ENCODE results near the gene PTPRE. TPM values are rescaled to one million over a fixed set of nuclear protein-coding genes. Genes with fewer than 3 reads are reported as not detected.
A peak's percentile ranks its signal among the peaks of the same experiment; 100 is the strongest.

The PTPRE gene
- total RNA-seq, 3 donors from 2014 or later (not counting 1 experiment from before 2014, with no cell fraction given): 274 to 280 (median 275) TPM

GRCh38 chr10:128086003-128086863, 179.3 kb downstream of the PTPRE start:
- Mint-ChIP-seq H3K27me3 (ENCODE audit: low read depth in 2 of 2) (no peaks in the 10 kb centered on the region), H3K27ac (peak overlapping the region; percentile 48 to 64)
- ATAC-seq: no peak

GRCh38 chr10:128087146-128087883, 180.4 kb downstream of the PTPRE start:
- H3K4me3 Mint-ChIP-seq: no peak overlapping the region
- no peaks in the 10 kb centered on the region for H3K27me3 ChIP-seq (ENCODE audit: control insufficient read depth, insufficient read depth, low read length)
- H3K4me3 ChIP-seq (ENCODE audit: low read length): no peak overlapping the region
- ATAC-seq (no peak), DNase-seq (peak in 1 of 2 donors; percentile 43)
- no peaks in the 10 kb centered on the region for H3K9me3 Mint-ChIP-seq
- TF ChIP-seq CTCF (IDR thresholded peaks at IDR 0.05): no peak
- H3K36me3 Mint-ChIP-seq: peaks cover 7% of the 10 kb centered on the region
- H3K36me3 ChIP-seq (ENCODE audit: control insufficient read depth, insufficient read depth, low read length): peaks cover 25% of the 10 kb centered on the region
- peaks cover 0 to 11% of the 10 kb centered on the region in 2 donors for H3K4me1 Mint-ChIP-seq
- H3K27ac ChIP-seq (ENCODE audit: low read length): no peak overlapping the region
- H3K9me3 ChIP-seq (ENCODE audit: control insufficient read depth, insufficient read depth, low read length): no peaks in the 10 kb centered on the region
- intact Hi-C loops (cut with micrococcal nuclease): no loop called here
- 78% methylated on average over 5 of the region's 7 CpGs for WGBS (ENCODE audit: insufficient coverage)
- no peaks in the 10 kb centered on the region for H3K27me3 Mint-ChIP-seq (ENCODE audit: low read depth in 2 of 2)
- no peaks in the 10 kb centered on the region for H3K4me1 ChIP-seq (ENCODE audit: control insufficient read depth, insufficient read depth, low read length)
- H3K27ac Mint-ChIP-seq: peak overlapping the region; percentile 21 to 48

More at GRCh38 chr10:128086003-128086863, 179.3 kb downstream of the PTPRE start:
- Histone ChIP-seq H3K9me3 (ENCODE audit: control insufficient read depth, insufficient read depth, low read length) (no peaks in the 10 kb centered on the region), H3K4me1 (ENCODE audit: control insufficient read depth, insufficient read depth, low read length) (no peaks in the 10 kb centered on the region), H3K36me3 (ENCODE audit: control insufficient read depth, insufficient read depth, low read length) (peaks cover 33% of the 10 kb centered on the region), H3K27me3 (ENCODE audit: control insufficient read depth, insufficient read depth, low read length) (no peaks in the 10 kb centered on the region), H3K27ac (ENCODE audit: low read length) (peak overlapping the region; percentile 14), H3K4me3 (ENCODE audit: low read length) (no peak overlapping the region)
- no peak for TF ChIP-seq CTCF (IDR thresholded peaks at IDR 0.05)
- Mint-ChIP-seq H3K9me3 (no peaks in the 10 kb centered on the region), H3K36me3 (peaks cover 7% of the 10 kb centered on the region), H3K4me1 (peaks cover 0 to 11% of the 10 kb centered on the region in 2 donors), H3K4me3 (no peak overlapping the region)
- intact Hi-C loops (cut with micrococcal nuclease): no loop called here
- no peak for DNase-seq
- 78% methylated on average over 10 of the region's 10 CpGs for WGBS (ENCODE audit: insufficient coverage)

- peaks cover 0 to 11% of the 10 kb centered on the region in 2 donors for H3K4me1 Mint-ChIP-seq
- no peak for TF ChIP-seq CTCF (IDR thresholded peaks at IDR 0.05)
Measured at GRCh38 chr10:128087884-128088709, 181.2 kb downstream of the PTPRE start.

More at GRCh38 chr10:128087884-128088709, 181.2 kb downstream of the PTPRE start:
- no peak overlapping the region for H3K4me3 ChIP-seq (ENCODE audit: low read length)
- peaks cover 18% of the 10 kb centered on the region for H3K36me3 ChIP-seq (ENCODE audit: control insufficient read depth, insufficient read depth, low read length)
- peaks cover 6% of the 10 kb centered on the region for H3K36me3 Mint-ChIP-seq
- 76% methylated on average over 11 of the region's 12 CpGs for WGBS (ENCODE audit: insufficient coverage)
- no peak overlapping the region for H3K4me3 Mint-ChIP-seq
- no peaks in the 10 kb centered on the region for H3K27me3 Mint-ChIP-seq (ENCODE audit: low read depth in 2 of 2)
- no peak overlapping the region for H3K27ac ChIP-seq (ENCODE audit: low read length)
- no peaks in the 10 kb centered on the region for H3K9me3 ChIP-seq (ENCODE audit: control insufficient read depth, insufficient read depth, low read length)
- H3K27ac Mint-ChIP-seq: no peak overlapping the region
- intact Hi-C loops (cut with micrococcal nuclease): no loop called here
- DNase-seq (no peak), ATAC-seq (no peak)
- H3K27me3 ChIP-seq (ENCODE audit: control insufficient read depth, insufficient read depth, low read length): no peaks in the 10 kb centered on the region
- no peaks in the 10 kb centered on the region for H3K4me1 ChIP-seq (ENCODE audit: control insufficient read depth, insufficient read depth, low read length)
- no peaks in the 10 kb centered on the region for H3K9me3 Mint-ChIP-seq
